ENCODE measurements around the gene NUFIP2.

DNA sequence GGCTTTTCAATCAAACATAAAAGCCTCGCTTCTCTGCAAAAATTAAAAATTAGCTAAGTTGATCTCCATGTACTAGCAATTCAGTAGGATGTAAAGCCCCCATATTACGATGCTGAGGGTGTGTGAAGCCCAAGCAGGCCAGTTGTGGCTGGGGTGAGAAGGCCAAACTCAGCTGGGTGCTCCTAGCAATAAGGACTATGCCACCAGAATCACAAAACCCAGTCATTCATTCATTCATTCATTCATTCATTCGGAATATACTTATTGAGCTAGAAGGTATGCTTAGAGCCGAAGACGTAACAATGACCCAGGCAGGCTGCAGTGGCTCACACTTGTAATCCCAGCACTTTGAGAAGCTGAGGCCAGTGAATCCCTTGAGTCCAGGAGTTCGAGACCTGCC, 51.2 kb downstream of the NUFIP2 start:
- TF ChIP-seq ZNF274 (IDR thresholded peaks at IDR 0.05; ENCODE audit: low read depth, low read length): no peak
- TF ChIP-seq SUZ12 (IDR thresholded peaks at IDR 0.05; ENCODE audit: extremely low read depth, insufficient read depth, insufficient read length): no peak

Measured in NT2/D1 (cell line).